ENCODE data around the gene PTEN.

GRCh38 chr10:87896216-87896615 lies 32.8 kb downstream of the PTEN start:
- no peak for TF ChIP-seq CTCF (IDR thresholded peaks at IDR 0.05; ENCODE audit: low read depth, low read length)
- TF ChIP-seq EZH2phosphoT487 (IDR thresholded peaks at IDR 0.05; ENCODE audit: low read depth), result no peak
